Left ventricle myocardium inferior (tissue), 1 donor: ENCODE measurements around the gene SEPTIN1. TPM values are rescaled to one million over a fixed set of nuclear protein-coding genes. Genes with fewer than 3 reads are reported as not detected.
A peak's percentile ranks its signal among the peaks of the same experiment; 100 is the strongest.

ENCODE experiments used
- DNase-seq: peaks from one replicate; pipeline ENCODE4 v3.0.0-alpha.2; 2020
- H3K27ac ChIP-seq: fragments of 200-600 bp; replicated peaks from 2 replicates; pipeline ENCODE4 v1.8.0; 2021
- H3K27me3 ChIP-seq: fragments of 200-600 bp; 2 replicates; pipeline ENCODE4 v1.8.0; 2021; ENCODE audit warnings: low read depth
- H3K36me3 ChIP-seq: fragments of 200-600 bp; 2 replicates; pipeline ENCODE4 v1.8.0; 2021
- H3K4me1 ChIP-seq: fragments of 200-600 bp; 2 replicates; pipeline ENCODE4 v1.8.0; 2021
- H3K4me3 ChIP-seq: fragments of 200-600 bp; 2 replicates; pipeline ENCODE4 v1.8.0; 2021; ENCODE audit warnings: mild to moderate bottlenecking, moderate library complexity
- H3K9me3 ChIP-seq: fragments of 200-600 bp; replicated peaks from 2 replicates; pipeline ENCODE4 v1.8.0; 2021
- CTCF ChIP-seq: fragments of 200-600 bp; IDR thresholded peaks from 2 replicates; pipeline ENCODE4 v1.8.0; 2021; ENCODE audit warnings: antibody characterized with exemption, mild to moderate bottlenecking, borderline replicate concordance
- intact Hi-C: fragments of 100-400 bp; cut with micrococcal nuclease; formaldehyde crosslinking; loops from one replicate; pipeline ENCODE4 v1.11.0; 2022
- total RNA-seq: library from RNA; stranded (reverse); fragmentation: NEBNext Ultra II Directional; extraction: Animal tissue kit (Norgen Biotek cat#: 25700); gene quantifications from one replicate; pipeline ENCODE4 v1.2.1, GENCODE V29; 2021
- donor health status: DM: no; HTN: yes; CAD: no; lungs with severe emphysema.

The SEPTIN1 gene
- total RNA-seq, 1 donor from 2014 or later, result 1.3 TPM

GRCh38 chr16:30377812-30378235 lies 4.5 kb downstream of the SEPTIN1 start:
- Histone ChIP-seq H3K9me3 (no peaks in the 10 kb centered on the region), H3K36me3 (no peaks in the 10 kb centered on the region), H3K27me3 (no peaks in the 10 kb centered on the region), H3K4me1 (peaks cover 20% of the 10 kb centered on the region), H3K27ac (peak overlapping the region; percentile 100), H3K4me3 (peak overlapping the region; percentile 77)
- intact Hi-C loops, result no loop called here
- TF ChIP-seq CTCF, result no peak
- DNase-seq, result peak; percentile 95

- no peak for DNase-seq
- peak overlapping the region; percentile 77 for H3K4me3 ChIP-seq
- intact Hi-C loops, result no loop called here
- H3K27me3 ChIP-seq, result no peaks in the 10 kb centered on the region
- H3K27ac ChIP-seq, result peak overlapping the region; percentile 100
- no peak for TF ChIP-seq CTCF
- H3K4me1 ChIP-seq, result peaks cover 22% of the 10 kb centered on the region
- no peaks in the 10 kb centered on the region for H3K36me3 ChIP-seq
- H3K9me3 ChIP-seq, result no peaks in the 10 kb centered on the region
Observed at GRCh38 chr16:30377050-30377811, 5.1 kb downstream of the SEPTIN1 start.

- TF ChIP-seq CTCF, result no peak
- Histone ChIP-seq H3K36me3 (no peaks in the 10 kb centered on the region), H3K27me3 (no peaks in the 10 kb centered on the region), H3K27ac (peak overlapping the region; percentile 100), H3K9me3 (no peaks in the 10 kb centered on the region), H3K4me3 (no peak overlapping the region), H3K4me1 (peaks cover 29% of the 10 kb centered on the region)
- intact Hi-C loops, result no loop called here
- no peak for DNase-seq
Observed at GRCh38 chr16:30376461-30376902, 5.9 kb downstream of the SEPTIN1 start.

GRCh38 chr16:30375864-30376263 lies 6.5 kb downstream of the SEPTIN1 start:
- Histone ChIP-seq H3K4me1 (peaks cover 34% of the 10 kb centered on the region), H3K36me3 (no peaks in the 10 kb centered on the region), H3K4me3 (no peak overlapping the region), H3K27ac (no peak overlapping the region), H3K27me3 (no peaks in the 10 kb centered on the region), H3K9me3 (no peaks in the 10 kb centered on the region)
- TF ChIP-seq CTCF, result no peak
- no peak for DNase-seq
- intact Hi-C loops, result no loop called here

- intact Hi-C loops, result no loop called here
- no peaks in the 10 kb centered on the region for H3K27me3 ChIP-seq
- TF ChIP-seq CTCF, result no peak
- H3K4me3 ChIP-seq, result no peak within 1 kb of the TSS
- H3K36me3 ChIP-seq, result no peaks in the 10 kb centered on the region
- H3K9me3 ChIP-seq, result no peaks in the 10 kb centered on the region
- H3K4me1 ChIP-seq, result peaks cover 35% of the 10 kb centered on the region
- H3K27ac ChIP-seq, result no peak within 1 kb of the TSS
- DNase-seq, result no peak
Observed at GRCh38 chr16:30374538-30374937, 7.8 kb downstream of the SEPTIN1 start, which contains the start of gene MYL11. MYL11 (plus strand) TSS chr16:30374802; CDS start chr16:30374858, 56 bp downstream.
